Measurements from ENCODE around the gene ALS2CL. TPM values are rescaled to one million over a fixed set of nuclear protein-coding genes. Genes with fewer than 3 reads are reported as not detected.
A peak's percentile ranks its signal among the peaks of the same experiment; 100 is the strongest.

The ALS2CL gene
- polyA plus RNA-seq, 1 donor: 6.3 TPM

- DNase-seq: no peak
Observed at GRCh38 chr3:46664188-46664970, 29.1 kb downstream of the ALS2CL start.

DNA sequence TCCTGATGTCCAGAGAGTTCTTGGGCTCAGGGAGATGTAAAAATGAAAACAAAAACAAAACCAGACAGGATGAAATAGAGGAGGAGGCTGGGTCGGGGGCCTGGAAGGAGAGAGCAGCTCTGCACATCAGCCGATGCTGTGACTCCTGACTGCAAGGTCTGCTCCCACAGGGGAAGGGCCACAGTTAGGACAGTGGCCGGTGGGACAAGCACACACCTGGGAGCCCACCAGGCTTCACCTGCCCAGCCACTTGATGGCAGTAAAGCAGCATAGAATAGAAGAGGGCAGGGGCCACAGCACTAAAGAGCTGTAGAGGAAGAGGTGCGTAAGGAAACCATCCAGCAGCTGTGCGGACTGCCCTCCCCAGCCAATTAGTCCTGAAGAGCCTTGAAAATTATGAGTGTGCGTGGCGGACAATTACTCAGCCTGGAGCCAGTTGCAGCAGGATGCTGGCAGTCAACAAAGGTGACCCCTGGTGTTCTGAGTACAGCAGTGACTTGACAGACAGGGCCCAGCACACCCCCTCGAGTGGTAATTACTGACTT is 29.8 kb downstream of the ALS2CL start:
- peak; percentile 21 for DNase-seq

DNA sequence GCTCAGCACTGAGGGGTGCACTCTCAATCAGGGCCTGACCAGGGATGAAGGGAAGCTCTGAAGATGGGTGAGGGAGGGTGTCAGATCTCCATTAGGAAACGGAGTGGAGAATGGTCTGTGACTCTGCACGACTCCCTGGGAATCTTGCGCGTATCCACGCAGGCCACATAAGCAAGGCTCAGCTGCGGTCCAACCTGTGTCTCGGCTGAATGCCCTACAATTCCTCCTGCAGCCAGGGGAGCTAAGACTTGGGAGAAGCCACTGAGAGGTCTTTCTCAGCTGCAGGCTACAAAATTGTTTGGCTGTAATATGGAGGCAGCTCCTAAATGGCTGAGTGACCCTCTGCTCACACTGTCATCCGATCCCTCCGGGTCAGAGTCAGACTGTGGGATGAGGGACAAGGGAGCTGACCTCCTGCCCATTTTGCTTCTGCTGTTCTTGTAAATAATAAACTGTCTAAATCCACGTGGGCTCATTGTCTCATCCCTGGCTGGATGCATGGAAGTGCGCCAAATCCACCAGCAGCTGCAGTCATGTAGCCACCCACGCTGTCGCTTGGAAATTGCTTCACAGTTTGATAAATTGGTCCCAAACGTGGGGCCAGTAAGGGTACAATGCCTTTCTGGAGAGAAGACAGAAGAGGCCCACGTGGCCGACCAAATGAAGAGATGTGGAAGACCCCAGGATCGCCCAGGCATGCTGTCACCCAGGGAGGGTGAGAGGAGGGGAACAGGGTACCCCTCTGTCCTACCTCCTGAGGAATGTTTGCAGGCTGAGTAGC is 30.5 kb downstream of the ALS2CL start:
- peak; percentile 55 for DNase-seq

- no peak for DNase-seq
Observed at GRCh38 chr3:46661776-46662766, 31.4 kb downstream of the ALS2CL start.

DNA sequence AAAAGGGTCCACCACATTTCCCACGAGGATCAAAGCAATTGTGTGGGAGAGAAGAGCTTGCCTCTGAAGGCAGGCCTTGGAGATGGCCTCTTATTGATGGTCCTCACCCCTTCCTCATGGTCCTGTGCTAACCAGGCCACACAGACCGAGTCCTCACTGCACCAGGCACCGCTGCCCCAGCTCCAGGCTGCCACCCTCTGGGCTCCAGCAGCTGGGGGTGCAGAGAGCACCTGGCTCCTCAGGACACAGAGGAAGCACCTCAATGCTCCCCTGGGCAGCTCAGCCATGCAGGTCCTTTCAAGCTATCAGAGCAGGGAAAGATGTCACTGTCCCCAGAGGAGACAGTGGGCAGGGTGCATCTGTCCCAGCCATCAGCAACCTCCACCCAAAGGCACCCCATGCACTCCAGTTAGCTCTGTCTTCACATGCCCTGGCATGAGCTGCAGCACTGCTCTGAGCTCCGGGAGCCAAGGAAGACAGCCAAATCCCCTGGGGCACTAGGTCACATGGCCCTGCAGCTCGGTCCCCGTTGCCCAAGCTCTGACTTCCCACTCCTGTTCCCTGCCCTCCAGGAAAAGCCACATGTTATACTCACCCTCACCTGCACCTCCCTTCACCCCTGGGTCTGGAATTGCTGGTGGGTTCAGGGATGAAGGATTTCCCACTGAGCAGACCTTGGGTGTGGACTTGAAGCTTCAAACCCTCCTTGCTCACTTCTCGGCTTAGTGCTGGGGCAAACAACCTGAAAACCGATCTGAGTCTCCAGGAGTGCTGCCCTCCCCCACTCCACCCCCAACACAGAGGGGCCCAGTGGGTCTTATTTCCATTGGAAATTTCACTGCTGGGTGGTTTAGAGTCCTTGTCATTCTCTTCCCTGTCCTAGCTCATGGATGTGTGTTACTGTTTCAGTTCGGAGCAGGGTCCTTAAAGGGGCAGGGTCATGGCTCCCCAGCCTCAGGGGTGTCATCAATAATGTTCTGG is 32.6 kb downstream of the ALS2CL start:
- DNase-seq: no peak

GRCh38 chr3:46660003-46660402 is 33.5 kb downstream of the ALS2CL start:
- no peak for DNase-seq

GRCh38 chr3:46659285-46659684 is 34.2 kb downstream of the ALS2CL start:
- DNase-seq: no peak

DNA sequence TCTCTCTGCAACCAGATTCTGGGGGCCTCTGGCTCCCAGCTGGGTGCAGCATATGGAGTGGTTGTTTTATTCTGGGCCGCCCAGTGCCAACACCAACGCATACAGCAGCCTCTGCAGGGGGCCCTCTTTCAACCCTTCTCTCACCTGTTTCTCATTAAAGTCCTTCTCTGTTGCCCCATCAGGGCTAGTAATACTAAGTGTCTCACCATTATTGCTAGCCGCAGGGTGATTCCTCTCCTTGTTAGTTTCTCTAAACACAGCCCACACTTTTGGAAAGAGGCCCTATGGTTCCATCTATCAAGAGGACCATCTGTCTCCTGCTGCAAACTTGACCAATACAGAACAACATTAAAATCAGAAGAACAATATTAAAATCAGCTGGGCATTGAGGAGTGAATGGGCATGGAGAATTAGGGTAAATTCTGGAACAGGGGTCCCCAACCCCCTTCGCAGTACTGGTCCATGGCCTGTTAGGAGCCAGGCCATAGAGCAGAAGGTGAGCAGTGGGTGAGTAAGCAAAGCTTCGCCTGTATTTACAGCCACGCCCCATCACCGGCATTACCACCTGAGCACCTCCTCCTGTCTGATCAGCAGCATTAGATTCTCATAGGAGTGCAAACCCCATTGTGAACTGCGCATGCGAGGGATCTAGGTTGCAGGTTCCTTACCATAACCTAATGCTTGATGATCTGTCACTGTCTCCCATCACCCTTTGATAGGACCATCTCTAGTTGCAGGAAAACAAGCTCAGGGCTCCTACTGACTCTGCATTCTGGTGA is 36.5 kb downstream of the ALS2CL start:
- DNase-seq: no peak

DNA sequence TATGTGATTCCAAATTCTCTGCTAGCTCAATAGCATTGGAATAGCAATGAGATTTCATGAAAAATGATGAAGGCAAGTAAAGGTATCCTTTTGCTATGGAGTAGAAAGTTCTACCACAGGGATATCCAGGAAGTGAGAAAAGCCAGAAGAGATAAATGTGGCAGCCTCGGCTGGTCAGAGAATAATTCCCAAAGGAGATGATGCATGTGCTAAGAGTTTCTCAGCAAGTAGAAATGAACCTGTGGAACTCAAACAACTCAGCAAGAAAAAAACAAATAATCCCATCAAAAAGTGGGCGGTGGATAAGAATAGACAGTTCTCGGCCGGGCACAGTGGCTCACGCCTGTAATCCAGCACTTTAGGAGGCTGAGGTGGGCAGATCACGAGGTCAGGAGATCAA is 38.2 kb downstream of the ALS2CL start:
- DNase-seq: no peak

GRCh38 chr3:46651084-46651483 is 42.4 kb downstream of the ALS2CL start:
- DNase-seq: no peak

- no peak for DNase-seq
Observed at GRCh38 chr3:46649436-46649835, 44.0 kb downstream of the ALS2CL start.

DNA sequence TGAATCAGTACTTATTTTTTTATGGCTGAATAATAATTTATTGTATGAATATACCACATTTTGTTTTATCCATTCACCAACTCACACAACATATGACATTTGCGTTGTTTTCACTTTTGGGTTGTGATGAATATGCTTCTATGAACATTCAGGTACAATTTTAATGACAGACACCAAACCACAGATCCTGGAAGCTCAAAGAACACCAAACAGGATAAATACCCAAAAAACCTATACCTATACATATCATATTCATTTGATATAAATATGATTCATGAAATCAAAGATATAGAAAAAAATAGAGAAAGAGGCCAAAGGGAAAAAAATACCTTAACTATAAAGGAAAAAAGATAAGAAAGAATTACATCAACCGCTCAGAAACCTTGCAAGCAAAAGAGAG is 45.4 kb downstream of the ALS2CL start:
- DNase-seq: no peak

DNA sequence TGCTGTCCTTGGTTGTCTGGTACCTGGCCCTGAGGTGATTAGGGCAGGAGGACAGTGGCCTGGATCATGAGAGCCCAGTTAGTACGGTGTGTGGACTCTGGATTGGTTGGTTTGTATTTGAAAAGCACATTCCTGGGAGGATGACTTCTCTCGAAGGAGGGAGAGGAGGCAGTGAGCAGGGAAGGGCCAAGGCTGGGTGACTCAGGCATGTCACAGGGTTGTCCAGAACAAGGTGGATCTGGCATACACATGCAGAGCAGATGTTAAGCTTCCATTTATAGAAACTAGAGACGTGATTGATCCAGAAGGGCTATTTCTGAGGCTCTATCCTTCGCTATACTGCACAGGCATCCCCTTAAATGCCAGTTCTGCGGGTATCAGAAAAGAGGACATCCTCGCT is 46.8 kb downstream of the ALS2CL start:
- DNase-seq: no peak

- DNase-seq: no peak
Observed at GRCh38 chr3:46643701-46644100, 49.8 kb downstream of the ALS2CL start.

GRCh38 chr3:46642971-46643370 is 50.5 kb downstream of the ALS2CL start:
- DNase-seq: no peak

- DNase-seq: no peak
Observed at GRCh38 chr3:46640927-46641326, 52.6 kb downstream of the ALS2CL start.

DNA sequence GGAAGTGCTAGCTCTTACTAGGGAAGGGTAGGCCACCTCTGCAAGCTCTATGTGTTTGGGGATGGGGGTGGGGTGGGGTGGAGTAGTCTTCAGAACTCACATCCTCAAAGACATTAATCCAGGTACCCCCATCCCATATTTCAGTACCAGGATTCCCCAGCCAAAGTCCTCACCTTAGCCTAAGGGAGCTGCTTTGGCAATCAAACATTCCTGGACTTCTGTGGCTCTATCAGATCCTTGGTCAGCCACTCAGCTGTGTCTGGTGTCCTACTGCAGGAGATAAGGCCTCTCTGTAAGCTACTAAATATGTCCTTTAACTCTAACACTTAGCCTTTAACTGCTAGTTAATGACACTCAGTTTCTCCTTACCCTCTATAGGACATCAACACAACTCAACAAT is 54.3 kb downstream of the ALS2CL start:
- DNase-seq: no peak

DNA sequence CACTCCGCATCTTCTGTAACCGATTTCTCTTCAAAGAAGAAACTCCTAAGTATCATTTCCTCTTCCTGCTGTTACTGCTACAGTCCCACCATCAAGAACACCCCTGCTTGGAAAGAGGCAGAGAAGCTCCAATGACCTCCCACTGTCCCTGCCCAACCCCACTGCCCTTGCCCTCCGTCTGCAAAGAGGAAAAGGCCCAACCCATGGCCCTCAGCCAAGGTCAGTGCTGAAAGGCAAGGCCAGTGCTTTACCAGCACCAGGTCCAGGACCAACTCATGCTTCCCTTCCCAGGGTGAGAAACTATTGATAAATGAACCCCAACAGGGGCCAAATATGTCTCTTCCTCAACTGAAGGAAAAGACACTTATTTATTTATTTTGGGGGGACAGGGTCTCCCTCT is 58.6 kb downstream of the ALS2CL start:
- DNase-seq: no peak

DNA sequence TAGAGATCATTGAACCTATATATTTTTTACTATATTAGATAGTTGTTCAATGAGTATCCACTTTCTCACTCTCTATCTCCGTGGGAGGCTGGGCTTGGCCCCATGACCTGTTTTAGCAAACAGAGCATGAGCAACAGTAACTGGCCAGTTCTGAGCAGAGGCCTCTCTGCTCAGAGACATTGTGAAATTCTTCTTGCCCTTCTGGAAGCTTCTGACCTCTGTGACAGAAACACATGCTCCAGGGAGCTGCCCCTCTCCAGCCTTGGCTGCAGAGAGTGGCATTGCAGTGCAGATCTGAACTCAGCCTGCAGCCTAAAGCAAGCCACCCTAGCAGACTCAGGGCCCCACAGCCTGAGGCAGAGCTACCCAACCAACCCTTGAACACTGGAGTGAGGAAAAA is 60.7 kb downstream of the ALS2CL start:
- DNase-seq: no peak

Measured in hindlimb muscle (tissue), 1 donor.